Activated T-helper 1 cell treated with anti-CD3 and anti-CD28 coated beads, Interleukin-12 subunit alpha, Interleukin-12 subunit beta, Interleukin-2, Interleukin-4 antibody, amounts not matched to agents 30 ng/mL and 10 ng/mL and 1 ng/mL, durations not matched to agents 14 hours and 24 hours and 36 hours (primary cell): ENCODE measurements around the gene HMG20B. TPM values are rescaled to one million over a fixed set of nuclear protein-coding genes. Genes with fewer than 3 reads are reported as not detected.
"Not testable (repeated sequence)": the region's sequence is repeated elsewhere in the genome, so short reads cannot be mapped to it uniquely, and the experiment has no call there.

Experiments used
- DNase-seq: peaks from one replicate; pipeline ENCODE4 v3.0.0; 2021; ENCODE audit warnings: low spot score
- H3K27ac Mint-ChIP-seq: one replicate; pipeline ENCODE4 v1.8.0; 2021; ENCODE audit warnings: mild to moderate bottlenecking, mixed read lengths
- H3K27me3 Mint-ChIP-seq: one replicate; pipeline ENCODE4 v1.8.0; 2022; ENCODE audit warnings: mild to moderate bottlenecking, moderate library complexity, mixed read lengths; ENCODE audit not compliant: insufficient read depth
- H3K36me3 Mint-ChIP-seq: one replicate; pipeline ENCODE4 v1.8.0; 2021; ENCODE audit warnings: low read depth, mixed read lengths
- H3K4me1 Mint-ChIP-seq: one replicate; pipeline ENCODE4 v1.8.0; 2021; ENCODE audit warnings: low read depth, mixed read lengths
- H3K4me3 Mint-ChIP-seq: one replicate; pipeline ENCODE4 v1.8.0; 2021; ENCODE audit warnings: mild to moderate bottlenecking, moderate library complexity, mixed read lengths
- H3K9me3 Mint-ChIP-seq: one replicate; pipeline ENCODE4 v1.8.0; 2021; ENCODE audit warnings: mixed read lengths
- intact Hi-C: fragments of 100-400 bp; cut with micrococcal nuclease; formaldehyde crosslinking; loops from one replicate; pipeline ENCODE4 v1.15.1; 2024
- total RNA-seq: library from RNA; stranded (reverse); gene quantifications from 2 replicates; pipeline ENCODE4 v1.2.3, GENCODE V29; 2022

HMG20B gene
- total RNA-seq, 1 donor from 2014 or later, result 56.4 TPM

- DNase-seq, result peak; percentile 86
- no peaks in the 10 kb centered on the region for H3K9me3 Mint-ChIP-seq
- H3K4me1 Mint-ChIP-seq, result no peaks in the 10 kb centered on the region
- intact Hi-C loops, result loop anchor here (2.0 to 5.0 kb wide), 6 partner anchors 289 to 1922 kb away; partner anchors contain the start of genes MPND and TCF3
- H3K4me3 Mint-ChIP-seq, result peak overlapping the region; percentile 85
- peaks cover 9% of the 10 kb centered on the region for H3K36me3 Mint-ChIP-seq
- peak overlapping the region; percentile 74 for H3K27ac Mint-ChIP-seq
- H3K27me3 Mint-ChIP-seq, result peaks cover 2% of the 10 kb centered on the region
Observed at GRCh38 chr19:3573858-3574637, 1.3 kb downstream of the HMG20B start.

- DNase-seq, result no peak
- no peaks in the 10 kb centered on the region for H3K4me1 Mint-ChIP-seq
- no peak overlapping the region for H3K4me3 Mint-ChIP-seq
- H3K36me3 Mint-ChIP-seq, result peaks cover 9% of the 10 kb centered on the region
- no peaks in the 10 kb centered on the region for H3K9me3 Mint-ChIP-seq
- intact Hi-C loops, result no loop called here
- no peak overlapping the region for H3K27ac Mint-ChIP-seq
- peaks cover 2% of the 10 kb centered on the region for H3K27me3 Mint-ChIP-seq
Observed at GRCh38 chr19:3575260-3575741, 2.6 kb downstream of the HMG20B start.

DNA sequence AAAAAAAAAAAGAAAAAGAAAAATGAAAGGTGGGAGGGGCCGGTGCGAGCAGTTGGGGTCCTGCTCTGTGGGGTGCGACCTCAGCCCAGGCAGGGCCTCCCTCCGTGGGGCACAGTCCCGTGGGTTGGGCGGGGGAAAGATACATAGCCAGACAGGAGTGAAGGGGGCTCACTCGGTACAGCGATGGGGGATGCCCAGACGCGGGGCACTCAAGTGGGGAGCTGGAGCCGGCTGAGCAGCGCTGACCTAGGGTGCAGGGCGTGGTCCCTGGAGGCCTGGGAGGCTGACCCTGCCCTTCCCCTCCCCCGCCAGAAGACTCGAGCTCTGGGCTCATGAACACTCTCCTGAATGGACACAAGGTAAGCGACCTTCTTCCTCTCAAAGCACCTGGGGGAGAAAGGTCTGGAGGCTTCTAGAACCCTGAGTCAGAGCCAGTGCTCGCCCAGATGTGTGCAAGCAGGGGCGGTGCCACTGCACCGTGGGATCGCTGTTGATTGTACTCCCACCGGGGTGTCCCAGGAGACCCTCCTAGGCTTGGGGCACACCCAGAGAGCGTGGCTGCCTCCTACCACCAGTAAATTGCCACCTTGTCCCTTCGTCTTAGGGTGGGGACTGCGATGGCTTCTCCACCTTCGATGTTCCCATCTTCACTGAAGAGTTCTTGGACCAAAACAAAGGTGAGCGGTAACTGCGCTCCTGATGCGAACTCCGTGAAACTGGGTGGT is 3.4 kb downstream of the HMG20B start:
- Mint-ChIP-seq H3K9me3 (no peaks in the 10 kb centered on the region), H3K4me1 (no peaks in the 10 kb centered on the region), H3K27ac (no peak overlapping the region), H3K36me3 (peaks cover 9% of the 10 kb centered on the region), H3K4me3 (no peak overlapping the region), H3K27me3 (peaks cover 2% of the 10 kb centered on the region)
- intact Hi-C loops, result no loop called here
- DNase-seq, result no peak

DNA sequence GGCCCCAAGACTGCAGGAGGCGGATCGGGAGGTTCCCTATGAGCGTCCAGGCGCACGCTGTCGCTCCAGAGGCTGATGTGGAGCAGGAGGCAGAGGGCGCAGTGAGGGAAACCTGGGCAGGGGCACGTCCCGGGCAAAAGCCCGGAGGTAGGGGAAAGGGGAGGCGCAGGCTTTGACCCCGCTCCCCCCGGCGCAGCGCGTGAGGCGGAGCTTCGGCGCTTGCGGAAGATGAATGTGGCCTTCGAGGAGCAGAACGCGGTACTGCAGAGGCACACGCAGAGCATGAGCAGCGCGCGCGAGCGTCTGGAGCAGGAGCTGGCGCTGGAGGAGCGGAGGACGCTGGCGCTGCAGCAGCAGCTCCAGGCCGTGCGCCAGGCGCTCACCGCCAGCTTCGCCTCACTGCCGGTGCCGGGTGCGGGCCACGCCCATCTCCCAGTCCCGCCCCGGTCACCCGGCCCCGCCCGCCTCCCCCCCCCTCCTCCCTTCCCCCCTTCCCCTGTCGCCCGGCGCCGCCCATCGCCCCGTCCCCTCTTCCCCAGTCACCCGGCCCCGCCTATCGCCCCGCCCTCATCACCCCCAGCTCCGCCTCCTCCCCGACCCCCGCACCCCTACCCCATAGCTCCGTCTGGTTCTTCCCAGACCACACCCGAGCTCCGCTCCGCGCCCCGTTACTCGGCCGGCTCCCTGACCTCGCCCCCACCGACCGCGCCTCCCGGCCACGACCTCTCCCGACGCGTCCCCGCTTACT is 4.1 kb downstream of the HMG20B start:
- no peaks in the 10 kb centered on the region for H3K4me1 Mint-ChIP-seq
- intact Hi-C loops, result no loop called here
- H3K27ac Mint-ChIP-seq, result no peak overlapping the region
- H3K4me3 Mint-ChIP-seq, result no peak overlapping the region
- no peaks in the 10 kb centered on the region for H3K9me3 Mint-ChIP-seq
- no peak for DNase-seq
- H3K36me3 Mint-ChIP-seq, result peaks cover 9% of the 10 kb centered on the region
- H3K27me3 Mint-ChIP-seq, result peaks cover 2% of the 10 kb centered on the region

GRCh38 chr19:3577723-3578344 is 5.1 kb downstream of the HMG20B start:
- no peaks in the 10 kb centered on the region for H3K4me1 Mint-ChIP-seq

GRCh38 chr19:3578390-3578789 is 5.6 kb downstream of the HMG20B start:
- Mint-ChIP-seq H3K27ac (no peak overlapping the region), H3K27me3 (peaks cover 2% of the 10 kb centered on the region), H3K9me3 (no peaks in the 10 kb centered on the region), H3K4me3 (no peak overlapping the region), H3K4me1 (no peaks in the 10 kb centered on the region), H3K36me3 (peaks cover 9% of the 10 kb centered on the region)
- intact Hi-C loops, result no loop called here
- no peak for DNase-seq

More at GRCh38 chr19:3577723-3578344, 5.1 kb downstream of the HMG20B start:
- Mint-ChIP-seq H3K27me3 (peaks cover 2% of the 10 kb centered on the region), H3K27ac (no peak overlapping the region), H3K4me3 (no peak overlapping the region), H3K36me3 (peaks cover 9% of the 10 kb centered on the region), H3K9me3 (no peaks in the 10 kb centered on the region)
- DNase-seq, result no peak
- intact Hi-C loops, result no loop called here

- H3K27me3 Mint-ChIP-seq, result peaks cover 6% of the 10 kb centered on the region
Observed at GRCh38 chr19:3580156-3580934, 7.6 kb downstream of the HMG20B start.

DNA sequence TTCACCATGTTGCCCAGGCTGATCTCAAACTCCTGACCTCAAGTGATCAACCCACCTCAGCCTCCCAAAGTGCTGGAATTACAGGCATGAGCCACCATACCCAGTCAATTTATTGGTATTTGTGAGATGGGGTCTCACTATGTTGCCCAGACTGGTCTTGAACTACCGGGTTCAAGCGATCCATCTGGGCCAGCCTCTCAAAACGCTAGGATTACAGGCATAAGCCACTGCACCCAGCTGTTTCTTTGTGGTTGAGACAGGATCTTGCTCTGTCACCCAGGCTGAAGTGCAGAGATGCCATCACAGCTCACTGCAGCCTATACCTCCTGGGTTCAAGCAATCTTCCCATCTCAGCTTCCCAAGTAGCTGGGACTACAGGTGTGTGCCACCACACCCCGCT is 9.0 kb downstream of the HMG20B start:
- H3K4me3 Mint-ChIP-seq, H3K36me3 Mint-ChIP-seq, H3K9me3 Mint-ChIP-seq, H3K27ac Mint-ChIP-seq, intact Hi-C loops, DNase-seq, H3K27me3 Mint-ChIP-seq, H3K4me1 Mint-ChIP-seq: not testable (repeated sequence)

More at GRCh38 chr19:3580156-3580934, 7.6 kb downstream of the HMG20B start:
- DNase-seq, result no peak
- H3K36me3 Mint-ChIP-seq, result peaks cover 1% of the 10 kb centered on the region
- no peaks in the 10 kb centered on the region for H3K4me1 Mint-ChIP-seq
- H3K27ac Mint-ChIP-seq, result no peak overlapping the region
- intact Hi-C loops, result no loop called here
- H3K9me3 Mint-ChIP-seq, result no peaks in the 10 kb centered on the region
- no peak overlapping the region for H3K4me3 Mint-ChIP-seq

DNA sequence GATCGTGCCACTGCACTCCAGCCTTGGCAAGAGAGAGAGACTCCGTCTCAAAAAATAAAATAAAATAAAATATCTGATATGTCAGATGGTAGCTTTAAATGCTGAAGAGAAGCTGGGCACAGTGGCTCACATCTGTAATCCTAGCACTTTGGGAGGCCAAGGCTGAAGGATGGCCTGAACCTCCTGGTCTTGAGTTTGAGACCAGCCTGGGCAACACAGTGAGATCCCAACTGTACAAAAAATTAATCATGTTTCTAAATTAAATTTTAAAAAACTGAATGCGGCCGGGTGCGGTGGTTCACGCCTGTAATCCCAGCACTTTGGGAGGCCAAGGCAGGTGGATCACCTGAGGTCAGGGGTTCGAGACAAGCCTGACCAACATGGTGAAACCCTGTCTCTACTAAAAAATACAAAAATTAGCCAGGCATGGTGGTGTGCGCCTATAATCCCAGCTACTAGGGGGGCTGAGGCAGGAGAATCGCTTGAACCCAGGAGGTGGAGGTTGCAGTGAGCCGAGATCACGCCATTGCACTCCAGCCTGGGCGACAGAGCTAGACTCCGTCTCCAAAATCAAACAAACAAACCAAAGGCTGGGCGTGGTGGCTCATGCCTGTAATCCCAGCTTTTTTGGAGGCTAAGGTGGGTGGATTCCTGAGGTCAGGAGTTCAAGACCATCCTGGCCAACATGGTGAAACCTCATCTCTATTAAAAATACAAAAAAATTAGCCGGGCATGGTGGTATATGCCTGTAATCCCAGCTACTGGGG is 11.5 kb downstream of the HMG20B start:
- H3K9me3 Mint-ChIP-seq, DNase-seq, H3K27ac Mint-ChIP-seq, H3K4me3 Mint-ChIP-seq, H3K36me3 Mint-ChIP-seq, H3K27me3 Mint-ChIP-seq, H3K4me1 Mint-ChIP-seq, intact Hi-C loops: not testable (repeated sequence)

DNA sequence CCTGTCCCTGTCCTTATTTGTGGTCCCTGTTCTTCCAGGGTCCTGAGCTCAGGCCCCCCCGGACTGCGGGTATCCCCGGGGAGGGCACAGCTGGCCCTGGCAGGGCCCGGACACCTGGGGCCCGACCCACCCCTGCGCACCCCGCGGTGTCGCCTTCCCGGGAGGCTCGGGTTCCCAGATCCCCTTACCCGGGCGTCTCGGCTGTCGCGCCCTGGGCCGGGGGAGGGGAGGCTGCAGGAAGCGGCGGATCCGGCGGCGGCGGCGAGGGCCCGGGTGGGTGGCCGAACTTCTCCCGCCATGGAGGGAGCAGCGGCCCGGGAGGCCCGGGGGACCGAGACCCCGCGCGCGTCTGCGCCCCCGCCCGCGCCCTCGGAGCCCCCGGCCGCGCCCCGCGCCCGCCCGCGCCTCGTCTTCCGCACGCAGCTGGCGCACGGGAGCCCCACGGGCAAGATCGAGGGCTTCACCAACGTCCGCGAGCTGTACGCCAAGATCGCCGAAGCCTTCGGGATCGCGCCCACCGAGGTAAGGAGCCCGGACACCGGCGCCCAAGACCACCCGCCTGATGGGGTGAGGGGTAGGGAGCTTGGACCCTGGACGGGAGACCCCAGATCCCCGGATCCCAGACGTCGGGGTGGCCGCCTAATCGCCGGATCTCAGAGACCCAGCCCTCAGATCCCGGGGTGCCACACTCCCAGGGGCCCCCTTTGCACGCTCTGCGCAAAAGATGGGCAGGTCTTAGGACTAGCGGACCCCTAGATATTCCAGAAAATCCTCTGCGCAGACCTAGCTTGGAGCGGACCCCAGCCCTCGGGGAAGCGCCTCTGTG is 12.8 kb downstream of the HMG20B start, which contains the start of gene GIPC3:
Gene GIPC3 (plus strand): TSS at position 178 of the 826 bp plus-strand sequence. CDS start 120 bp downstream, at position 298.
- H3K27me3 Mint-ChIP-seq, result peaks cover 6% of the 10 kb centered on the region
- no peak within 1 kb of the TSS for H3K4me3 Mint-ChIP-seq
- H3K27ac Mint-ChIP-seq, result no peak within 1 kb of the TSS
- DNase-seq, result no peak
- intact Hi-C loops, result no loop called here
- no peaks in the 10 kb centered on the region for H3K9me3 Mint-ChIP-seq
- no peaks in the 10 kb centered on the region for H3K36me3 Mint-ChIP-seq
- no peaks in the 10 kb centered on the region for H3K4me1 Mint-ChIP-seq
